Psoas muscle (tissue), 8 donors: ENCODE data around the gene TNF. TPM values are rescaled to one million over a fixed set of nuclear protein-coding genes. Genes with fewer than 3 reads are reported as not detected.

ENCODE experiments used
- ATAC-seq, 4 donors: fragments of 200-7000 bp; cut with Tn5 transposase; one replicate each; pipeline ENCODE4 v1.9.1; 2020; ENCODE audit warnings: moderate library complexity in 3 of 4, mild to moderate bottlenecking in 2 of 4
- DNase-seq, 2 donors: peaks; one replicate each; pipeline ENCODE4 v3.0.0-alpha.2; 2020
- H3K27ac ChIP-seq: fragments of 200-600 bp; one replicate; pipeline ENCODE4 v1.8.0; 2022
- H3K27me3 ChIP-seq, 3 donors: fragments of 200-600 bp in 1 of 3; one replicate each; pipeline versions ENCODE4 v1.6.1 to v1.8.0; 2013 to 2022; ENCODE audit warnings: low read length in 2 of 3, mild to moderate bottlenecking in 2 of 3, moderate library complexity in 1 of 3; ENCODE audit not compliant: insufficient read depth in 3 of 3
- H3K36me3 ChIP-seq, 2 donors: fragments of 200-600 bp in 1 of 2; one replicate each; pipeline versions ENCODE4 v1.6.1 to v1.8.0; 2013 to 2022; ENCODE audit warnings: low read depth in 1 of 2, mild to moderate bottlenecking in 1 of 2, moderate library complexity in 1 of 2; ENCODE audit not compliant: insufficient read depth in 1 of 2
- H3K4me1 ChIP-seq: fragments of 200-600 bp; one replicate; pipeline ENCODE4 v1.8.0; 2022
- H3K4me3 ChIP-seq: fragments of 200-600 bp; one replicate; pipeline ENCODE4 v1.8.0; 2022; ENCODE audit warnings: mild to moderate bottlenecking
- H3K9me3 ChIP-seq: fragments of 200-600 bp; one replicate; pipeline ENCODE4 v1.8.0; 2022
- WGBS, 3 donors: extraction: QIAGEN DNeasy Blood & Tissue Kit; methylation state at CpG; one replicate each; pipeline versions ENCODE4 v1.1.6 to v1.1.7; 2013; 5-methylcytosine and 5-hydroxymethylcytosine counted together
- intact Hi-C, 2 donors: fragments of 100-400 bp; cut with DNase I; formaldehyde crosslinking; loops; one replicate each; pipeline versions ENCODE4 v1.11.0 to v1.14.2; 2022
- polyA plus RNA-seq, 3 donors: library from polyadenylated mRNA; stranded (reverse); fragments of 200-250 nt; gene quantifications; one replicate each; pipeline ENCODE4 v1.2.3, GENCODE V29; 2013
- total RNA-seq, 4 donors: library from RNA; stranded (reverse); fragmentation: NEBNext Ultra II Directional in 2 of 4; extraction: Animal tissue kit (Norgen Biotek cat#: 25700) in 2 of 4; gene quantifications; one replicate each; pipeline versions ENCODE4 v1.2.1 to v1.2.4, GENCODE V29; 2021 to 2023
- TF ChIP-seq, protein P1 (sequence below): fragments of 200-600 bp; IDR thresholded peaks from one replicate; pipeline ENCODE4 v1.8.0; 2022; ENCODE audit warnings: antibody characterized with exemption
- donor health status: healthy with polysubstance abuse.
- donor health status: DM: no; HTN: no; CAD: no; lungs with moderate emphysema.
- donor health status: Bipolar disorder and iron deficiency.
- donor health status: healthy.
- donor health status: DM: yes; HTN: yes; CAD: no.
- donor health status: DM: no; HTN: no; CAD: no.
- donor health status: DM: no; HTN: no; CAD: no.
- donor health status: DM: yes; HTN: yes; CAD: no.

Gene TNF
- total and polyA plus RNA-seq, 7 donors: 0.09 to 0.81 (median 0.34) TPM; not detected in 2

DNA sequence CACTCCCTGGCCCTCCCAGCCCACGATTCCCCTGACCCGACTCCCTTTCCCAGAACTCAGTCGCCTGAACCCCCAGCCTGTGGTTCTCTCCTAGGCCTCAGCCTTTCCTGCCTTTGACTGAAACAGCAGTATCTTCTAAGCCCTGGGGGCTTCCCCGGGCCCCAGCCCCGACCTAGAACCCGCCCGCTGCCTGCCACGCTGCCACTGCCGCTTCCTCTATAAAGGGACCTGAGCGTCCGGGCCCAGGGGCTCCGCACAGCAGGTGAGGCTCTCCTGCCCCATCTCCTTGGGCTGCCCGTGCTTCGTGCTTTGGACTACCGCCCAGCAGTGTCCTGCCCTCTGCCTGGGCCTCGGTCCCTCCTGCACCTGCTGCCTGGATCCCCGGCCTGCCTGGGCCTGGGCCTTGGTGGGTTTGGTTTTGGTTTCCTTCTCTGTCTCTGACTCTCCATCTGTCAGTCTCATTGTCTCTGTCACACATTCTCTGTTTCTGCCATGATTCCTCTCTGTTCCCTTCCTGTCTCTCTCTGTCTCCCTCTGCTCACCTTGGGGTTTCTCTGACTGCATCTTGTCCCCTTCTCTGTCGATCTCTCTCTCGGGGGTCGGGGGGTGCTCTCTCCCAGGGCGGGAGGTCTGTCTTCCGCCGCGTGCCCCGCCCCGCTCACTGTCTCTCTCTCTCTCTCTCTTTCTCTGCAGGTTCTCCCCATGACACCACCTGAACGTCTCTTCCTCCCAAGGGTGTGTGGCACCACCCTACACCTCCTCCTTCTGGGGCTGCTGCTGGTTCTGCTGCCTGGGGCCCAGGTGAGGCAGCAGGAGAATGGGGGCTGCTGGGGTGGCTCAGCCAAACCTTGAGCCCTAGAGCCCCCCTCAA is 3.1 kb upstream of the TNF start, which contains the start of gene LTA:
Gene LTA (plus strand): TSS at position 249 of the 871 bp plus-strand sequence. CDS start 454 bp downstream, at position 703.
- H3K27ac ChIP-seq: no peak within 1 kb of the TSS
- ATAC-seq: no peak

DNA sequence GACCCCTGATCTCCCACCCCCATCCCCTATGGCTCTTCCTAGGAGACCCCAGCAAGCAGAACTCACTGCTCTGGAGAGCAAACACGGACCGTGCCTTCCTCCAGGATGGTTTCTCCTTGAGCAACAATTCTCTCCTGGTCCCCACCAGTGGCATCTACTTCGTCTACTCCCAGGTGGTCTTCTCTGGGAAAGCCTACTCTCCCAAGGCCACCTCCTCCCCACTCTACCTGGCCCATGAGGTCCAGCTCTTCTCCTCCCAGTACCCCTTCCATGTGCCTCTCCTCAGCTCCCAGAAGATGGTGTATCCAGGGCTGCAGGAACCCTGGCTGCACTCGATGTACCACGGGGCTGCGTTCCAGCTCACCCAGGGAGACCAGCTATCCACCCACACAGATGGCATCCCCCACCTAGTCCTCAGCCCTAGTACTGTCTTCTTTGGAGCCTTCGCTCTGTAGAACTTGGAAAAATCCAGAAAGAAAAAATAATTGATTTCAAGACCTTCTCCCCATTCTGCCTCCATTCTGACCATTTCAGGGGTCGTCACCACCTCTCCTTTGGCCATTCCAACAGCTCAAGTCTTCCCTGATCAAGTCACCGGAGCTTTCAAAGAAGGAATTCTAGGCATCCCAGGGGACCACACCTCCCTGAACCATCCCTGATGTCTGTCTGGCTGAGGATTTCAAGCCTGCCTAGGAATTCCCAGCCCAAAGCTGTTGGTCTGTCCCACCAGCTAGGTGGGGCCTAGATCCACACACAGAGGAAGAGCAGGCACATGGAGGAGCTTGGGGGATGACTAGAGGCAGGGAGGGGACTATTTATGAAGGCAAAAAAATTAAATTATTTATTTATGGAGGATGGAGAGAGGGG is 1.9 kb upstream of the TNF start:
- TF ChIP-seq, protein P1, sequence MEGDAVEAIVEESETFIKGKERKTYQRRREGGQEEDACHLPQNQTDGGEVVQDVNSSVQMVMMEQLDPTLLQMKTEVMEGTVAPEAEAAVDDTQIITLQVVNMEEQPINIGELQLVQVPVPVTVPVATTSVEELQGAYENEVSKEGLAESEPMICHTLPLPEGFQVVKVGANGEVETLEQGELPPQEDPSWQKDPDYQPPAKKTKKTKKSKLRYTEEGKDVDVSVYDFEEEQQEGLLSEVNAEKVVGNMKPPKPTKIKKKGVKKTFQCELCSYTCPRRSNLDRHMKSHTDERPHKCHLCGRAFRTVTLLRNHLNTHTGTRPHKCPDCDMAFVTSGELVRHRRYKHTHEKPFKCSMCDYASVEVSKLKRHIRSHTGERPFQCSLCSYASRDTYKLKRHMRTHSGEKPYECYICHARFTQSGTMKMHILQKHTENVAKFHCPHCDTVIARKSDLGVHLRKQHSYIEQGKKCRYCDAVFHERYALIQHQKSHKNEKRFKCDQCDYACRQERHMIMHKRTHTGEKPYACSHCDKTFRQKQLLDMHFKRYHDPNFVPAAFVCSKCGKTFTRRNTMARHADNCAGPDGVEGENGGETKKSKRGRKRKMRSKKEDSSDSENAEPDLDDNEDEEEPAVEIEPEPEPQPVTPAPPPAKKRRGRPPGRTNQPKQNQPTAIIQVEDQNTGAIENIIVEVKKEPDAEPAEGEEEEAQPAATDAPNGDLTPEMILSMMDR: no peak
- no peak for DNase-seq
- Histone ChIP-seq H3K27me3 (no peaks in the 10 kb centered on the region), H3K27ac (no peak overlapping the region), H3K36me3 (no peaks in the 10 kb centered on the region), H3K4me3 (no peak overlapping the region), H3K4me1 (no peaks in the 10 kb centered on the region), H3K9me3 (no peaks in the 10 kb centered on the region)
- 84 to 86% (median 84%) methylated on average over 9 of the region's 9 CpGs for WGBS, 3 donors
- ATAC-seq: no peak
- intact Hi-C loops: no loop called here

More for the DNA sequence above, 3.1 kb upstream of the TNF start, which contains the start of gene LTA:
- WGBS, 3 donors: 78 to 84% (median 83%) methylated on average over 27 of the region's 27 CpGs
- no peaks in the 10 kb centered on the region for H3K4me1 ChIP-seq
- no peak for DNase-seq
- H3K9me3 ChIP-seq: no peaks in the 10 kb centered on the region
- intact Hi-C loops: no loop called here
- TF ChIP-seq, protein P1: no peak
- no peaks in the 10 kb centered on the region for H3K36me3 ChIP-seq
- no peak within 1 kb of the TSS for H3K4me3 ChIP-seq
- H3K27me3 ChIP-seq: peaks cover 0 to 2% (median 0%) of the 10 kb centered on the region in 3 donors

GRCh38 chr6:31574106-31575061 is 981 bp upstream of the TNF start:
- Histone ChIP-seq H3K9me3 (no peaks in the 10 kb centered on the region), H3K27me3 (no peaks in the 10 kb centered on the region), H3K4me3 (no peak overlapping the region), H3K36me3 (no peaks in the 10 kb centered on the region), H3K4me1 (no peaks in the 10 kb centered on the region), H3K27ac (no peak overlapping the region)
- WGBS, 3 donors: 74 to 86% (median 80%) methylated on average over 14 of the region's 14 CpGs
- ATAC-seq: no peak
- TF ChIP-seq, protein P1: no peak
- DNase-seq: no peak
- intact Hi-C loops: no loop called here

DNA sequence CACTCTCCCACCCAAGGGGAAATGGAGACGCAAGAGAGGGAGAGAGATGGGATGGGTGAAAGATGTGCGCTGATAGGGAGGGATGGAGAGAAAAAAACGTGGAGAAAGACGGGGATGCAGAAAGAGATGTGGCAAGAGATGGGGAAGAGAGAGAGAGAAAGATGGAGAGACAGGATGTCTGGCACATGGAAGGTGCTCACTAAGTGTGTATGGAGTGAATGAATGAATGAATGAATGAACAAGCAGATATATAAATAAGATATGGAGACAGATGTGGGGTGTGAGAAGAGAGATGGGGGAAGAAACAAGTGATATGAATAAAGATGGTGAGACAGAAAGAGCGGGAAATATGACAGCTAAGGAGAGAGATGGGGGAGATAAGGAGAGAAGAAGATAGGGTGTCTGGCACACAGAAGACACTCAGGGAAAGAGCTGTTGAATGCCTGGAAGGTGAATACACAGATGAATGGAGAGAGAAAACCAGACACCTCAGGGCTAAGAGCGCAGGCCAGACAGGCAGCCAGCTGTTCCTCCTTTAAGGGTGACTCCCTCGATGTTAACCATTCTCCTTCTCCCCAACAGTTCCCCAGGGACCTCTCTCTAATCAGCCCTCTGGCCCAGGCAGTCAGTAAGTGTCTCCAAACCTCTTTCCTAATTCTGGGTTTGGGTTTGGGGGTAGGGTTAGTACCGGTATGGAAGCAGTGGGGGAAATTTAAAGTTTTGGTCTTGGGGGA is 754 bp downstream of the TNF start:
- peak overlapping the region; percentile 54 for H3K4me3 ChIP-seq
- H3K27ac ChIP-seq: no peak overlapping the region
- no peaks in the 10 kb centered on the region for H3K9me3 ChIP-seq
- intact Hi-C loops: no loop called here
- ATAC-seq (no peak), DNase-seq (peak in 1 of 2 donors; percentile 10)
- H3K27me3 ChIP-seq: no peaks in the 10 kb centered on the region
- H3K4me1 ChIP-seq: no peaks in the 10 kb centered on the region
- H3K36me3 ChIP-seq: no peaks in the 10 kb centered on the region
- TF ChIP-seq, protein P1: no peak
- 61 to 72% (median 65%) methylated on average over 8 of the region's 8 CpGs for WGBS, 3 donors
